Body of pancreas (tissue), 4 donors: Measurements from ENCODE around the gene SLC9A3.

Experiments
- POLR2A ChIP-seq, 3 donors: fragments of 450-650 bp; IDR thresholded peaks; one replicate each; pipeline ENCODE4 v1.6.1; 2016; ENCODE audit warnings: antibody characterized with exemption in 3 of 3, mild to moderate bottlenecking in 2 of 3
- TF ChIP-seq, protein P1 (sequence below), 7 experiments: fragments of 450-650 bp in 4 of 7; fragments of 200-600 bp in 3 of 7; sonication (generic) in 3 of 7; IDR thresholded peaks; one replicate each; pipeline ENCODE4 v1.5.1; 2016 to 2019; ENCODE audit warnings: antibody characterized with exemption in 7 of 7

DNA sequence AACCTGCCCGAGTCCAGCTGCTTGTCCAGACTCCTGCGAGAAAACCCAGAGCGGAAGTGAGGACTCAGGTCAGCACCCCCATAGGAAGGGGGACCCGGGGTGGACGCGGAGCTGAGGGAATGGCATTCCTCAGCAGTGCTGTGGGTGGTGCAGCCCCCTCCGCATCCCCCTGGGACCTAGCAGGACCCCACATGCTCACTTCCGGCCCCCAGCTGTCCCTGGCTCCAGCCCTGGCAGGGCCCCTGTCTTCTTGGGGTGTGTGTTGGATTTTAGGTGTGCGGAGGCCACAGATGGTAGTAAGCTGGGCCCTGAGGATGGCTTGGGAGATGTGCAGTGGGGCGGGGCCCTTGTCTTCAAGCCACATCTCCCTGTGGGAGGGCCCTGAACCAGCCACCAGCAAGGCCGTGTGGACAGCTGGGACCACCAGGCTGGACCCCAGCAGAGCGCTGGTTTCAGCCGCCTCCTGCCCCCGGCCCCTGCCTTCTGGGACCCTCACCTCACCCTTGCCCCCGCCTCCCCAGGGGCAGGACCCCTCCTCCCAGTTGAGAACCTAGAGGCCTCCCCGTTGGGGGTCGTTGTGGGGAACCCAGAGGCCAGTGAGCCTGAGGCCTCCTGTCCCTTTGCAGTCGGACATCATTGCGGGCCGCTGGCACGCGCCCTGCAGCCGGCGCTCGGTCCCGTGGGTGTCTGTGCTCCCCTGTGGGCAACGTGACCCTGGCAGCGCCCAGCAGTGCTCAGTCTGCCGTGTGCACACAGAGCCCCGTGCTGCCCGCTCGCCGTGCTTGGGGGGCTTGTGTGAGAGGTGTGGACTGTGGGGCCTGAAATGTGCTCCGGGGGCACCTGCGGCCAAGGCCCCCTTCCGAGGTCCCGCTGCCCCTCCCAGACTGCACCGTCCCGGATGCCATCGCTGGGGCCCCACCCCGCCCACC, 10.8 kb upstream of the SLC9A3 start:
- TF ChIP-seq, protein P1, sequence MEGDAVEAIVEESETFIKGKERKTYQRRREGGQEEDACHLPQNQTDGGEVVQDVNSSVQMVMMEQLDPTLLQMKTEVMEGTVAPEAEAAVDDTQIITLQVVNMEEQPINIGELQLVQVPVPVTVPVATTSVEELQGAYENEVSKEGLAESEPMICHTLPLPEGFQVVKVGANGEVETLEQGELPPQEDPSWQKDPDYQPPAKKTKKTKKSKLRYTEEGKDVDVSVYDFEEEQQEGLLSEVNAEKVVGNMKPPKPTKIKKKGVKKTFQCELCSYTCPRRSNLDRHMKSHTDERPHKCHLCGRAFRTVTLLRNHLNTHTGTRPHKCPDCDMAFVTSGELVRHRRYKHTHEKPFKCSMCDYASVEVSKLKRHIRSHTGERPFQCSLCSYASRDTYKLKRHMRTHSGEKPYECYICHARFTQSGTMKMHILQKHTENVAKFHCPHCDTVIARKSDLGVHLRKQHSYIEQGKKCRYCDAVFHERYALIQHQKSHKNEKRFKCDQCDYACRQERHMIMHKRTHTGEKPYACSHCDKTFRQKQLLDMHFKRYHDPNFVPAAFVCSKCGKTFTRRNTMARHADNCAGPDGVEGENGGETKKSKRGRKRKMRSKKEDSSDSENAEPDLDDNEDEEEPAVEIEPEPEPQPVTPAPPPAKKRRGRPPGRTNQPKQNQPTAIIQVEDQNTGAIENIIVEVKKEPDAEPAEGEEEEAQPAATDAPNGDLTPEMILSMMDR (IDR thresholded peaks at IDR 0.05): no peak
- no peak for TF ChIP-seq POLR2A (IDR thresholded peaks at IDR 0.05)
